ENCODE data around the gene JAK3.
A peak's percentile ranks its signal among the peaks of the same experiment; 100 is the strongest.

The JAK3 gene

DNA sequence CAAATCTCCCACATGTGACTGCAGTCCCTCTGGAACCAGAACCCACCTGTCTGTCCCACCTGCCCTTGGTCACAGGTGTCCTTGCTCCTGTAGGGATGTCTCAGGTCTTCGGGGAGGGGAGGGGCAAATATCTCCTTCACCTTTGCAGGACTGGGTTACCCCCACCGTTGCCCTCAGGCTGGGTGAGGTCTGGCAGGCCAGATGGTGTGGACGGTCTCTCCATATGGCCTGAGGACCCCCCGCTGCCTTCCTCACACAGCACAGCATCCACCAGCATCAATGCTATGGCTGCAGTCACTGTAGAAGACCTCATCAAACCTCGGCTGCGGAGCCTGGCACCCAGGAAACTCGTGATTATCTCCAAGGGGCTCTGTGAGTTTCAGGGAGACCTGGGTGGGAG, 33.9 kb upstream of the JAK3 start:
- DNase-seq (ENCODE audit: low read depth) = no peak
- TF ChIP-seq, protein P1, sequence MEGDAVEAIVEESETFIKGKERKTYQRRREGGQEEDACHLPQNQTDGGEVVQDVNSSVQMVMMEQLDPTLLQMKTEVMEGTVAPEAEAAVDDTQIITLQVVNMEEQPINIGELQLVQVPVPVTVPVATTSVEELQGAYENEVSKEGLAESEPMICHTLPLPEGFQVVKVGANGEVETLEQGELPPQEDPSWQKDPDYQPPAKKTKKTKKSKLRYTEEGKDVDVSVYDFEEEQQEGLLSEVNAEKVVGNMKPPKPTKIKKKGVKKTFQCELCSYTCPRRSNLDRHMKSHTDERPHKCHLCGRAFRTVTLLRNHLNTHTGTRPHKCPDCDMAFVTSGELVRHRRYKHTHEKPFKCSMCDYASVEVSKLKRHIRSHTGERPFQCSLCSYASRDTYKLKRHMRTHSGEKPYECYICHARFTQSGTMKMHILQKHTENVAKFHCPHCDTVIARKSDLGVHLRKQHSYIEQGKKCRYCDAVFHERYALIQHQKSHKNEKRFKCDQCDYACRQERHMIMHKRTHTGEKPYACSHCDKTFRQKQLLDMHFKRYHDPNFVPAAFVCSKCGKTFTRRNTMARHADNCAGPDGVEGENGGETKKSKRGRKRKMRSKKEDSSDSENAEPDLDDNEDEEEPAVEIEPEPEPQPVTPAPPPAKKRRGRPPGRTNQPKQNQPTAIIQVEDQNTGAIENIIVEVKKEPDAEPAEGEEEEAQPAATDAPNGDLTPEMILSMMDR (IDR thresholded peaks at IDR 0.05; ENCODE audit: low read depth, low read length, missing control alignments) = no peak
- H3K4me3 ChIP-seq (ENCODE audit: low read depth, low read length) = no peak overlapping the region

DNA sequence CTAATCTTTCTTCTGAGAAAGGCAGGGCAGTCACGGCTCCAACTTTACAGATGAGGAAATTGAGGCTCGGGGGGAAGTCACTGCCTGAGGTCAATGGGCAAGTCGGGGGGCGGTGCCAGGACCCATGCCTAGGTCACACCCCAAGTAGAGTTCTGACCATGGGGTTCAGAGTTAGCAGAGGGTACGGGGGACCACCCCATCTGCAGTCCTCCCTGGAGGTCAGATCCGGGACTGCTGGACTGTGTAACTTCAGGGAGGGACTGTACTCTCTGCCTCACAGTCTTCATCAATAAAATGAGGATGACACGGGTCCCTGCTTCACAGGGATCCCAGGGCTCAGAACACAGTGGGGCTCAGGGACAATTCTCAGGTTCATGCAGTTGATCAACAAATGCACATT, 31.7 kb upstream of the JAK3 start:
- H3K4me3 ChIP-seq (ENCODE audit: low read depth, low read length) = no peak overlapping the region
- no peak for DNase-seq (ENCODE audit: low read depth)
- TF ChIP-seq, protein P1 (IDR thresholded peaks at IDR 0.05; ENCODE audit: low read depth, low read length, missing control alignments) = no peak

DNA sequence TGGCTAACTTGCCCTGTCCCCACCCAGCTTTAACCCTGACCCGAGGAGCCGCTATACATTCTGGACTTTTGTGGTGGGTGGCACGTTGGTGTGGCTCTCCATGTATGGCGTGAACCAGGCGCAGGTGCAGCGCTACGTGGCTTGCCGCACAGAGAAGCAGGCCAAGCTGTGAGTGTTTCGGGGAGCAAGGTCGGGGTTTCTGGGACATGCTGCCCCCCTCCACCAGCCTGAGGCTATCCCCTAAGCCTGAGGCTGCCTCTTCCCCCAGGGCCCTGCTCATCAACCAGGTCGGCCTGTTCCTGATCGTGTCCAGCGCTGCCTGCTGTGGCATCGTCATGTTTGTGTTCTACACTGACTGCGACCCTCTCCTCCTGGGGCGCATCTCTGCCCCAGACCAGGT, 29.9 kb upstream of the JAK3 start:
- no peak overlapping the region for H3K4me3 ChIP-seq (ENCODE audit: low read depth, low read length)
- DNase-seq (ENCODE audit: low read depth) = no peak
- TF ChIP-seq, protein P1 (IDR thresholded peaks at IDR 0.05; ENCODE audit: low read depth, low read length, missing control alignments) = no peak

DNA sequence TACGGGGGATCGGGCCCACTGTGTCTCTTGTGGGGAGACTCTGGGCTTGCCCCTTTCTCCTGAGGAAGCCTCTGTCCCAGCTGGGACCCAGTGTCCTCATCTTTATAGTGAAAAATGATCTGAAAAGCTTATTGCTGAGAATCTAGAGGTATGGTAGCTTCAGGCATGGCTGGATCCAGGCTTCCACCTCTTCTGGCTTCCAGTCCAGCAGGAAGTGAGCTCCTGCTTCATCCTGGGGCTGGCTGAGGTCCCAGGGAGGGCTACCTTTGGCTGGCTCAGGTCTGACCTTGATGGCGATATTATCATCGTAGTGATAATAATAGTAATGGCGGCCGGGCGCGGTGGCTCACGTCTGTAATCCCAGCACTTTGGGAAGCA, 27.0 kb upstream of the JAK3 start:
- TF ChIP-seq, protein P1 (IDR thresholded peaks at IDR 0.05; ENCODE audit: low read depth, low read length, missing control alignments) = no peak
- no peak for DNase-seq (ENCODE audit: low read depth)

DNA sequence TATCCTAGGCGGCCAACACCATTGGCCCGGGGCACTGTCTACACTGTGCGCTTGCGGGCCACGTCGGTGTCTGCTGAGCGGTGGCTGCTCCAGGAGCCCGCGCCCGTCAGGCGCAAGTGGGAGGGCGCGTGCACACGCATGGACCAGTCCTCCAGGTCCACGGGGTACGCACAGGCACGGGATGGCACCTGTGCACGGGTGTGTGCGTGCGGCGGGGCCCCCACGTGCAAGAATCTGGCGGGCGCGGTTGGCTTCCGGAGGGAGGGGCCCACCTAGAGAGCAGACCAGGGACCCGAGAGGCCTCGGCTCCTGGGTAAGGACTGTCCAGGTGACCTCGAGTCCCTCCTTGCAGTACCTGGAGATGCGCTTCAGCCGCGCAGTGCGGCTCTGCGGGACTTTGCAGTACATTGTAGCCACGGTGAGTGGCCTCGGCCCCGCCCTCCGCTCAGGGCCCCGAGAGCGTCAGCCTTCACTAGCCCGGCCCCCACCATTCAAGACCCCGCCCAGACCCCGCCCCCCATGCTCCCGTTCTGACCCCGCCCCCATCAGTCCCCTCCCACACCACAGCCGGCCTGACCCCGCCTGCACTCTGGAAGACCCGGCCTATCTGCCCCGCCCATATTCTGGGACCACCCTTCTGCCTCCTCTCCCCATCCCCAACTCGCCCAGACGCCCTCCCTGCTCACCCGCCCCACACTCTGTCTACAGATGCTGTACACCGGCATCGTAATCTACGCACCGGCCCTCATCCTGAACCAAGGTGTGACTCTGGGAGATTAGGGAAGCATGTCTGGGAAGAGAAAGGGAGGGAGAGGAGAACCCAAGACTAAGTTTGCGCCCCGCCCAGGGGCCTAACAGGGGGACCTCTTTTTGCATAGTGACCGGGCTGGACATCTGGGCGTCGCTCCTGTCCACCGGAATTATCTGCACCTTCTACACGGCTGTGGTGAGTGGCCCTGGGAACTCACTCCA, 26.3 kb upstream of the JAK3 start:
- DNase-seq (ENCODE audit: low read depth) = no peak
- peak overlapping the region; percentile 58 for H3K4me3 ChIP-seq (ENCODE audit: low read depth, low read length)
- TF ChIP-seq, protein P1 (IDR thresholded peaks at IDR 0.05; ENCODE audit: low read depth, low read length, missing control alignments) = no peak

More for the DNA sequence above, 27.0 kb upstream of the JAK3 start:
- no peak overlapping the region for H3K4me3 ChIP-seq (ENCODE audit: low read depth, low read length)

DNA sequence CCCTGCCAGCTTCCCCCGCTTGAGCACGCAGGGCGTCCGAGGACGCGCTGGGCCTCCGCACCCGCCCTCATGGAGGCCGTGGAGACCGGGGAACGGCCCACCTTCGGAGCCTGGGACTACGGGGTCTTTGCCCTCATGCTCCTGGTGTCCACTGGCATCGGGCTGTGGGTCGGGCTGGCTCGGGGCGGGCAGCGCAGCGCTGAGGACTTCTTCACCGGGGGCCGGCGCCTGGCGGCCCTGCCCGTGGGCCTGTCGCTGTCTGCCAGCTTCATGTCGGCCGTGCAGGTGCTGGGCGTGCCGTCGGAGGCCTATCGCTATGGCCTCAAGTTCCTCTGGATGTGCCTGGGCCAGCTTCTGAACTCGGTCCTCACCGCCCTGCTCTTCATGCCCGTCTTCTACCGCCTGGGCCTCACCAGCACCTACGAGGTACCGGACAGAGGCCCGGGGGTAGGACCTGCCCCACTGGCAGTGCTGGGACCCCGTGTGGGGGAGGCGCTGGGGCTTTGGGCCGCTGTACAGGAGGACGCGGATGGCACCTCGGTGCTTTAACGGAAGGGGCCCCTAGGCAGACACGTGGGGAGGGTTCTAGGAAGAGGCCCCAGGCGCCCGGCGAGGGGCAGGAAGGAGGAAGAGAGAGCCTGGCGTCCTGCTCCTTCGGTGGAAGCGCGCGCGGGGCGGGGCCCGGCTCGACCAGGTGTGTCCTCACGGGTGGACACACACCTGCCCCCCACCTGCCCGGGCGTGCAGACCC, 24.6 kb upstream of the JAK3 start:
- DNase-seq (ENCODE audit: low read depth) = no peak
- TF ChIP-seq, protein P1 (IDR thresholded peaks at IDR 0.05; ENCODE audit: low read depth, low read length, missing control alignments) = no peak
- H3K4me3 ChIP-seq (ENCODE audit: low read depth, low read length) = no peak overlapping the region

Measured in GM12864 (cell line).